ENCODE measurements around the gene CYGB.

DNA sequence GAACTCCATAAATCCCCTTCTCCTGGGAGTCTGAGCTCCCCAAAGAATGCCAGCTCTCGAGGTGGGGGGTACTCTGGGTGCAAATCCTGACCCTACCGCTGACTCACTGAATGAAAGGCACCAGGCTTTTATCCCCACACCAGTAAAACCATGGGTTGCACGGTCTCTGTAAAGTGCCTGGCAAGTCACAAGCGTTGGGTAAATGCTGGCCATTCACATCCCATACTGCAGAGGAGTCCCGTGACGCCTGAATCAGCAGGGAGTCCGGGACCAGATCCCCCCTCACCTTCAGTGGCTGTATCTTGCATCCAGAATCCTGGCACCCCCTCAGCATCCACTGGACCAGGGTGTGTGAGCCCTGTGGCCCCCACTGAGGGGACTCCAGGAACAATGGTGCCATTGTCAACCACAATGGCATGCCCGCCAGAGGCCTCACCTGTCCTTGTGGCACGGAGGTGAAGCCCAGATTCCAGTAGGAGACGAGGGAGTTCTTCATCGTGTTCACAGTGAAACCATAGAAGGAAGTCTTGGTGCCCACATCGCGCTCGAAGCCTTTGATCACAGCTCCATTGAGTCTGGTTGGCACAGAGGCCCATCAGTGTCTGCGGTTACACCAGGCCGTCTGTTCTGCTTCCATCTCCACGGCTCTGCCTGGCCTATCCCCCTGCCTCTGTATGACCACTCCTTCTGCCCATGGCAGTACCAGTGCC, 34.8 kb upstream of the CYGB start:
- TF ChIP-seq, protein P1, sequence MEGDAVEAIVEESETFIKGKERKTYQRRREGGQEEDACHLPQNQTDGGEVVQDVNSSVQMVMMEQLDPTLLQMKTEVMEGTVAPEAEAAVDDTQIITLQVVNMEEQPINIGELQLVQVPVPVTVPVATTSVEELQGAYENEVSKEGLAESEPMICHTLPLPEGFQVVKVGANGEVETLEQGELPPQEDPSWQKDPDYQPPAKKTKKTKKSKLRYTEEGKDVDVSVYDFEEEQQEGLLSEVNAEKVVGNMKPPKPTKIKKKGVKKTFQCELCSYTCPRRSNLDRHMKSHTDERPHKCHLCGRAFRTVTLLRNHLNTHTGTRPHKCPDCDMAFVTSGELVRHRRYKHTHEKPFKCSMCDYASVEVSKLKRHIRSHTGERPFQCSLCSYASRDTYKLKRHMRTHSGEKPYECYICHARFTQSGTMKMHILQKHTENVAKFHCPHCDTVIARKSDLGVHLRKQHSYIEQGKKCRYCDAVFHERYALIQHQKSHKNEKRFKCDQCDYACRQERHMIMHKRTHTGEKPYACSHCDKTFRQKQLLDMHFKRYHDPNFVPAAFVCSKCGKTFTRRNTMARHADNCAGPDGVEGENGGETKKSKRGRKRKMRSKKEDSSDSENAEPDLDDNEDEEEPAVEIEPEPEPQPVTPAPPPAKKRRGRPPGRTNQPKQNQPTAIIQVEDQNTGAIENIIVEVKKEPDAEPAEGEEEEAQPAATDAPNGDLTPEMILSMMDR (conservative IDR thresholded peaks at IDR 0.05; ENCODE audit: low read length), result no peak
- TF ChIP-seq EZH2phosphoT487 (IDR thresholded peaks at IDR 0.05; ENCODE audit: borderline replicate concordance, low read depth, low read length), result no peak
